LoVo (cell line): ENCODE measurements around the gene MLLT10.
A peak's percentile ranks its signal among the peaks of the same experiment; 100 is the strongest.

Experiments used
- DNase-seq: peaks from one replicate; pipeline ENCODE4 v3.0.0-alpha.2; 2016; ENCODE audit warnings: low spot score

The MLLT10 gene

GRCh38 chr10:21517134-21518031, 16.6 kb upstream of the MLLT10 start:
- peak; percentile 72 for DNase-seq

GRCh38 chr10:21518149-21518640, 15.8 kb upstream of the MLLT10 start:
- no peak for DNase-seq

- no peak for DNase-seq
Observed at GRCh38 chr10:21518641-21519396, 15.2 kb upstream of the MLLT10 start.

GRCh38 chr10:21519397-21519933, 14.6 kb upstream of the MLLT10 start:
- no peak for DNase-seq

- DNase-seq: no peak
Observed at GRCh38 chr10:21519941-21520436, 14.0 kb upstream of the MLLT10 start.

- DNase-seq: no peak
Observed at GRCh38 chr10:21520509-21520908, 13.5 kb upstream of the MLLT10 start.

- no peak for DNase-seq
Observed at GRCh38 chr10:21520949-21521348, 13.1 kb upstream of the MLLT10 start.

GRCh38 chr10:21521751-21522533, 12.1 kb upstream of the MLLT10 start:
- DNase-seq: no peak

GRCh38 chr10:21522631-21523406, 11.2 kb upstream of the MLLT10 start:
- DNase-seq: no peak

- DNase-seq: no peak
Observed at GRCh38 chr10:21523557-21524008, 10.4 kb upstream of the MLLT10 start.

GRCh38 chr10:21524131-21524525, 9.9 kb upstream of the MLLT10 start:
- no peak for DNase-seq

- no peak for DNase-seq
Observed at GRCh38 chr10:21524526-21525366, 9.3 kb upstream of the MLLT10 start.

- DNase-seq: peak; percentile 77
Observed at GRCh38 chr10:21525367-21526187, 8.5 kb upstream of the MLLT10 start, which contains the start of gene SKIDA1. SKIDA1 (minus strand) TSS chr10:21525682; CDS start chr10:21517822, 7,860 bp downstream.

- peak; percentile 47 for DNase-seq
Observed at GRCh38 chr10:21526188-21526859, 7.7 kb upstream of the MLLT10 start.

GRCh38 chr10:21526860-21527597, 7.0 kb upstream of the MLLT10 start:
- peak; percentile 59 for DNase-seq

GRCh38 chr10:21527598-21528235, 6.3 kb upstream of the MLLT10 start:
- no peak for DNase-seq
